Breast epithelium (tissue), 3 donors: ENCODE measurements around the gene EML6.
A peak's percentile ranks its signal among the peaks of the same experiment; 100 is the strongest.

ENCODE experiments used
- CTCF ChIP-seq, 3 donors: fragments of 450-650 bp; IDR thresholded peaks; one replicate each; pipeline ENCODE4 v1.5.1; 2016 to 2017; ENCODE audit warnings: antibody characterized with exemption in 3 of 3, mild to moderate bottlenecking in 3 of 3, moderate library complexity in 3 of 3
- POLR2AphosphoS5 ChIP-seq, 3 donors: sonication (generic); formaldehyde crosslinking; IDR thresholded peaks; one replicate each; pipeline ENCODE4 v1.6.1; 2017; ENCODE audit warnings: antibody characterized with exemption in 3 of 3

DNA sequence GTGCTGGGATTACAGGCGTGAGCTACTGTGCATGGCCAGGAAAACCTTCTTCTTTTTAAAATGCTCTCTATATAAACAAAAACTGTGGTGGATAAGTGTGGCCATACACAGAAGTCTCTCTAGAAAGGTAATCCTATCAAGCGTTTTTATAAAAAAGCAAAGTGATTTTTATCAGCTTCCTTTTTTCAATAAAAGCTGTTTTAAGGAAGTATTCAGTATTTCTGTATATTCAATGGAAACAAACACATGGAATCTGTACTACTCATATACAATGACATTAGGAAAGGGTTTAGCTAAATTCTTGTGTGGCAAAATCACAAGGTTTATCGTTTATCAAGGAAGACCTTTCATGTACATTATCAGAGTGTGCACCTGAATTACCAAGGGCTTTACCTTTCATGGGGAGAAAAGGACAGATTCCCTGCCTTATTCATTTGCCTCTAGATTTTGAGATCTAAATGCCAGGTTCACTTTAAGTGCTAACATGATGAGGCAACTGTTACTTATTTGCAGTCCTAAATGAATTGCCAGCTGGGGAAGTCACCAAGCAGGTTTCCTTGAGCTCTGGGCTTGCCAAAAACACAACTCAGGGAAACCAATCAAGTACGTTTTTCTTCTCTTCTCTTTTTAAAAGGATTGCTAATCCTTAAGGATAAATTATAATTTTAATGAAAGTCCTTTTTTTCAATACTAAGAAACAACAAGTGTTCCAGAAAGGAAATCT is 256.0 kb downstream of the EML6 start:
- TF ChIP-seq POLR2AphosphoS5 (IDR thresholded peaks at IDR 0.05), result peak in 1 of 3 donors; percentile 25
- TF ChIP-seq CTCF (IDR thresholded peaks at IDR 0.05), result no peak
